HG03460 (cell line): ENCODE measurements around the gene RFX4.

ENCODE experiments used
- ATAC-seq: cut with Tn5 transposase; IDR thresholded peaks from one replicate; pipeline ENCODE4 v1.9.1; 2021; ENCODE audit not compliant: unreplicated experiment

Gene RFX4

DNA sequence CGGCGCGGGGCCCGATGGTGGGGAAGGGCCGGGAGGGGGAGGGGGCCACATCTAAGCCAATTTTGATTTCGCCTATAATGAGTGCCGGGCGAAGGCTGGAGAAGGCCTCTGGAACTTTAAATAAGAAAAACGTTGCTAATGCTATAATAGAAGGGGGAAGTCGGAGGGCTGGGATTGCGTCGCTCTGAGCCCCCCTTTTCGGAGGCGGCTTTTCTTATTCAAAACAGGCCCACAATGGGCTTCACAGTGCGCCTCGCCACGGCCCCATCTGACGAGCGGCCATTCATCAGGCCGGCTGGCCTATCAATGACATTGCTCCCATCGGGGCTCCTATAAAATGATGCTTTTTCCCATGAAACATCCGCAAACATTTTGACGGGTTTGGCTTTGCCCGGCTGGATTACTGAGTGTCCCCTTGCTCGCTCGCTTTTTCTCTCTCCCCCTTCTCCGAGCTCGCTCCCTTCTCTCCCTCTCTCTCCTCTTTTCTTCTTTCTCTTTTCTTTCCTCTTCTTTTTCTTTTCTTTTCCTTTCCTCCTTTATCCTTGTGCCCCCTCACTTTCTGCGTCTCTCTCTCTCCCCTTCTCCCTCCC, at the start of gene RFX4:
TSS of gene RFX4 (plus strand) at position 364 of the 590 bp plus-strand sequence. CDS start 317 bp downstream, outside the sequence.
- no peak for ATAC-seq

DNA sequence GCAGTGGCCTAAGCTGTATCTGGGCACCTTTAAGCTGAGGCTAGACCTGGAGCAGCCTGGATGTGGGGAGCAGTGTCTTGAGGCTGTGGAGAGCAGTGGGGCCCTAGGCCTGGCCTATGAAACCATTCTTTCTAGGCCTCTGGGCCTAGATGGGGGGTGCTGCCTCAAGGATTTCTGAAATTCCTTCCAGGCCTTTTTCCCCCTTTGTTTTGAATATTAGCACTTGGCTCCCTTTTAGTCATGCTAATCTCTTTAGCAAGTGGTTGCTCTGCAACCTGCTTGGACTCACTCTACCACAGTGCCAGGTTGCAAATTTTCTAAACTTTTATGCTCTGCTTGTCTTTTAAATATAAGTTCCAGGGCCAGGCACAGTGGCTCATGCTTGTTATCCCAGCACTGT, 41.6 kb upstream of the RFX4 start:
- no peak for ATAC-seq

DNA sequence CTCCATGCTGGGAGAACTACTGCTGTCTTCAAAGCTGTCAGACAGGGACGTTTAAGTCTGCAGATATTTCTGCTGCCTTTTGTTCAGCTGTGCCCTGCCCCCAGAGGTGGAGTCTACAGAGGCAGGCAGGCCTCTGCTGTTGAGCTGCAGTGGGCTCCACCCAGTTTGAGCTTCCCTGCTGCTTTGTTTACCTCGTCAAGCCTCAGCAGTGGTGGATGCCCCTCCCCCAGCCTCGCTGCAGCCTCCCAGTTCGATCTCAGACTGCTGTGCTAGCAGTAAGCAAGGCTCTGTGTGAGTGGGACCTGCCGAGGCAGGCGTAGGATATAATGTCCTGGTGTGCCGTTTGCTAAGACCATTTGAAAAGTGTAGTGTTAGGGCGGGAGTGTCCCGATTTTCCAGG, 31.4 kb upstream of the RFX4 start:
- no peak for ATAC-seq

DNA sequence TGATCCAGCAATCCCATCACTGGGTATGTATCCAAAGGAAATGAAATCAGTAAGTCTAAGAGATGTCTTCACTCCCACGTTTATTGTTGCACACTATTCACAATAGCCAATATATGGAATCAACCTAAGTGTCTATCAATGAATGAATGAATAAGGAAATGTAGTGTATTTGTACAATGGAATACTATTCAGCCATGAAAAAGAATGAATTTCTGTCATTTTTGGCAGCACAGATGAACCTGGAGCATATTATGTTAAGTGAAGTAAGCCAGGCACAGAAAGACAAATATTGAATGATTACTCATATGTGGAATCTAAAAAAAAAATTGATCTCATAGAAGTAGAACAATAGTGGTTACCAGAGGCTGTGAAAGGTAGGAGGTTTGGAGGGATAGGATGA, 30.6 kb upstream of the RFX4 start:
- no peak for ATAC-seq

DNA sequence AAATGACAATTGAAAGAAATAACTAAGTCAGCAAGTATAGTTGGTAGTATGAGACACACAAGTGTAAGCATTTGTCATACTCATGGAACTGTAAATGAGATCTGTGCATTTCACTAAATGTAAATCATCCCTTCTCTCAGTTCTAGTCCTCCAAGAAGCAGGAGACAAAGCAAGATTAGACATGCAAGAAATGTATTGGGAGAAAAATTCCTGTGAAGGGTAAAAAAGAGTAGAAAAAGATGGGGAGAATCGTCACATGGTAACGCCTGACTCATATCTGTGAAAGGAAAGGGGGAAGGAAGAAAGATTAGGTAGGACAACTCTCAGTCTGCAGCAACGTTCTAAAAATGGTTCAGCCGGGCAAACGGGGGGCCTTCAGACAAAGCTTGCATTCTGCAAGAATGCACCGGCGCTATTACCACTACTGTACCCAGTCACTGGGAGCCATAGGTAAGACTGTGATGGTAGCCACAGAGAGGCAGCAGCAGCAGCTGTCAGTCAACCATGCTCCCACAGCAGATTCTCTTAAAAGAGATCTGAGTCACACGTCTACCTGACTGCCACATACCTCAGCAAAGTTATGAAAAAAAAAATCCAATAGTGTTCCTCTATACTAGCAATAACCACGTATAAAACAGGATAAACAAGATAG, 18.0 kb upstream of the RFX4 start:
- no peak for ATAC-seq

DNA sequence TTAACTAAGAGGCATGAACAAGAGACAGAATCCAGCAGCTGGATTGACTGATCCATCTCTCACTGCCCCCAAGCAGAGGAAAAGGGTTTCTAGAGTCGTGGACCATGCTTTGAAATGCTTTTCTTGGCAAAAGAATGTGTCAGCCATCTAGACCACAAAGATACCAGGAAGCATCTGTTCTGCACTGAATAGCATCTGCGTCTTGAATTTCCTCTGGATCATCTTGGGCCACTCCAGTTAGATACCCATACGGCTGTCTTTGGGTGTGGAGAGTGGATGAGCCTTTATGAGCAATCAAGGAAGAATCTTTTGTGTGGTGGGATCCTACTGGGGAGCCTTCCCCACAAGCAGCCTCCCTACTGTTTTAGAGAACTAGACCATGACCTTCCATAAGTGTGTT, 16.0 kb upstream of the RFX4 start:
- no peak for ATAC-seq

DNA sequence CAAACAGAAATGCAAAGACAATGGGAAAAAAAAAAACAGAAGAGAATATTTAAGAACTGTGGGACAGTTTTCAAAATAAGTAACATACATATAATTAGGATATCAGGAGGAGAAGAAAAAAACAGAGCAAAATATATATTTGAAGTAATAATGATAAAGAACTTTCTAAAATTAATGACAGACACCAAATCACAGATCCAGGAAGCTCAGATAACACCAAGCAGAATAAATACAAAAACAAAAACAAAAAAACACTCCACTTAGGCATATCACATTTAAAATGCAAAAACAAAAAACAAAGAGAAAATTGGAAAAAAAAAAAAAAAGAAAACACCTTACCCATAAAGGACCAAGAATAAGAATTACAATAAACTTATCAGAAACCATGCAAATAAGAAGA, 9.6 kb upstream of the RFX4 start:
- no peak for ATAC-seq

DNA sequence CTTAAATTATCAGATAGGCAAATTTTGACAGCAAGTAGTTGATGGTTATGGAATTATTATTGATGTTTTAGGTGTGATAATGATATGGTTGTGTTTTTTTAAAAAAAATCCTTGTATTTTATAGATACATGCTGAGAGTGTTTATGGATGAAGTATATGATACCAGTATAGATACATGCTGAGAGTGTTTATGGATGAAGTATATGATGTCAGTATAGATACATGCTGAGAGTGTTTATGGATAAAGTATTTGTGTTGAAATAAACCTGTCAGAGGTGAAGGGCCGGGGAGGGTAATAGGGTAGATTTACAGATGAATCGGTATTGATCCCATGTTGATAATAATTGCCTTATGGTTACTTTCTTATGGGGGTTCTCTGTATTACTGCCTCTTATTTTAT, 6.0 kb upstream of the RFX4 start:
- no peak for ATAC-seq

DNA sequence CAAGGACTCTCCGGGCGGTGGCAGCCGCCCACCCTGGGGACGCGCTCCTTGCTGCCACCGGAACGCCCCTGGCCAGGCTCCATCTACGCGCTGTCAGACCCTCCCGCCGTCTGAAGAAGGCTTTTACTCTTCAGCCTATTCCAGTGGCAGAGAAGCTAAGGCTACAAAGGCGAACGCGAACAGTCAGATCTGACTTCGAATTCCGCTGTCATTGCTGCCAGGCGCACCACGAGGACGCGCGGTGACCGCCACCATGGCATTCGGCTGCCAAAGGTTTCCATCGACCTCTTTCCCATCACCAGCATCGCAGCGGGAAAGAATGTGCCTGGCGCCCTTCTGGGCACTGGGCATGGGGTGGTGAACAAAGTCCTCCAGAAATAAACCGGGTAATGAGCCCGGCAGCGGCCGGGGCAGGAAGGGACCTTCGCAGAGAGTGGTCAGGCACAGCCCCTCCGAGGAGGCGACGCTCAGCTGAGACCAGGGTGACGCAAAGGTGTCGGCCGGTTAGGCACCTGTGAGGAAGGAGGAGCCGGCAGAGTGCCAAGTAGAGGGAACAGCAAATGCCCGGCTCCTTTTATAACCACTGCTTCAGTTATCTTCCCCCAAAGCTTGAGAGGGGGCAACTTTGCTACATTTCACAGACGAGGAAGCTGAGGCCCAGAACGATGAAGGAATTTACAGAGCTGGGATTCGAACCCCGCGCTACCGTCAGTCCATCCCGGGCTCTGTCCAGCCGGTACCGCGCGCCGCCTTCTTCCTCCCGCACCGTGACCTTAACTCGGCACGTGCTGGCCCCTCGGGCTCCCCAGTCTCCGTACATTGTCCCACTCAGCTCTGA, 1.9 kb upstream of the RFX4 start:
- ATAC-seq: no peak

DNA sequence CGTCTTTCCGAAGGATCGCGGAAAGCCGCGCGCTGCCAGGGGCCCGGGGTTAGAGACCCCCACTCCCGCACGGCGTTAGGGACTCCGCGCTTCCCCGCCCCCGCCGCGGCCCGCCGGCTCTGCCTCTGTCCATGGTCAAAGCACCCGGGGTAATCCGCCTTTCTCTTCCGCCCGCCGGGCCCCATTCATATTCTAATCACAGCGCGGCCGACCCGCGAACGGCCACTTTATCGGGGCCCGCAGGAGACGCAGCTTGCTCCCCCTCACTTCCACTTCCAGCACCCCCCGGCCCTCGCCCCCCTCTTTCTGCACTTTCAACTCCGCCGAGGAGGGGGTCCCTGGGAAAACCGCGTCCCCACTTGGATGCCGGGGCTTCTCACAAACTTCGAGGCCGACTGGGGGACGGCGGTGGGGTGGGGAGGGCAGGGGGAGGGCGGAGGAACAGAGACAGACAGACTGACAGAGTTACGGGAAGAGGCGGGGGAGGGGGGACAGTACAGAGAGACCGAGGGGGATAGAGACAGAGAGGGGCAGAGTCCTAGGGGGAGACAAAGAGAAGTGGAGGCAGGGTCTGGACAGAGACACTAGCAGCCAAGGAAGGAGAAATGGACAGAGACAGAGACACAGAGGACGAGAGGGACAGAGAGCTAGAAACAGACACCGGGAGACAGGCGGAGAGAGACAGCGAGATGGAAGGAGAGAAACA, 1.1 kb upstream of the RFX4 start:
- no peak for ATAC-seq

DNA sequence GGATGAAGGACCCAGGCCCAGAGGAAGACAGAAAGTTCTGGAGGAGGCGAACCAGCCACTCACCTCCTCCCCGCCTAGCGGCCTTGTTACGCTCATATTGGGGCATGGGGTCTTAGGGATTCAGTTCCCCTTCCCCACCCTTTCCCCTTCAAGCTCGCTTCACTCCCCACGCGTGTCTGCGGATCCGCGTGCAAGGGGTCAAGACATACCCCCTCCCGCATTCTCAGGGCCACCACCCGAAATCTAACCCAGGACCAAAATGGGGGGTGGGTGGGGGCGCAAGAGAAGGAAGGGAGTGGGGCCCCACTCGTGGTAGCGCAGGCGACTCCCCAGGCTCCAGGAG, 584 bp upstream of the RFX4 start:
- ATAC-seq: no peak

DNA sequence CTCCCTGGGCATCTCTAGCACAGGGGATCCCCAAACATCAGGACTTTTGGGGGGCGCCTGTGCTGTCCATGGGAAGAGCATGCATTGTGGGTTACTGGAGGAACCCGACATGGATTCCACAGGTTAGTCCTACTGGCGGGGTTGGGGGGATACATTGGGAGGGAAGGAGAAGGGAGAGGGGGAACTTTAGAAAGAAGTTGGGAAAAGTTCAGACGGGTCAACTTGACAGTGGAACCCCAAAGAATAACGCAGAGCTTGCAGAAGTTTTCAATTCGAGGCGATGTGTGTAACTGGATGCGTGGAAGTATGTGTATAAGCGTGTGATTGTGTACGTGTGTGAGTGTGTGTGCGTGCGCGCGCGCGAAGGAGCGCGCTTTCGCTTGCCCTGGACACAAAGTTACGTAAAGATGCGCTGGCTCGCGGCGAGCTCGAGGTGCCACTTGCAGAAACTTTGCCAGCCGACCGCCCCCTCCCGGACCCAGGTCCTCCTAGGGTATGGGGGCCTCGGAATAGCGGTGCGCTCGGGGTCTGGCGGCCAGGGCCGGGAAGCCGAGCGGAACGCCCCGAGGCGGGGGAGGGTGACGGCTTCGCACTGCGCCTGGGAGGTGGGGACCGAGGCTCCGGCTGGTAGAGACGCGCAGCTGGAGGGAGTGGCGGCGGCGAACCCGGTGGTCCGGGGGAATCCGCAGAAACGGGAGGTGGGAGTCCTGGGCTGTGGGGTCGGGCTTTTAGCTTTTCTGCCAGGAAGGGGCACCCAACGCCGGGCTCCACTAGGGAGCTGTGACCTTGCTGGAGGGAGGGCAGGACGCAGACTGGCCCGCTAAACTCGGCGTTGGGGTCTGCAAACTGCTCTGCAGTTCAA, 669 bp downstream of the RFX4 start:
- ATAC-seq: no peak

DNA sequence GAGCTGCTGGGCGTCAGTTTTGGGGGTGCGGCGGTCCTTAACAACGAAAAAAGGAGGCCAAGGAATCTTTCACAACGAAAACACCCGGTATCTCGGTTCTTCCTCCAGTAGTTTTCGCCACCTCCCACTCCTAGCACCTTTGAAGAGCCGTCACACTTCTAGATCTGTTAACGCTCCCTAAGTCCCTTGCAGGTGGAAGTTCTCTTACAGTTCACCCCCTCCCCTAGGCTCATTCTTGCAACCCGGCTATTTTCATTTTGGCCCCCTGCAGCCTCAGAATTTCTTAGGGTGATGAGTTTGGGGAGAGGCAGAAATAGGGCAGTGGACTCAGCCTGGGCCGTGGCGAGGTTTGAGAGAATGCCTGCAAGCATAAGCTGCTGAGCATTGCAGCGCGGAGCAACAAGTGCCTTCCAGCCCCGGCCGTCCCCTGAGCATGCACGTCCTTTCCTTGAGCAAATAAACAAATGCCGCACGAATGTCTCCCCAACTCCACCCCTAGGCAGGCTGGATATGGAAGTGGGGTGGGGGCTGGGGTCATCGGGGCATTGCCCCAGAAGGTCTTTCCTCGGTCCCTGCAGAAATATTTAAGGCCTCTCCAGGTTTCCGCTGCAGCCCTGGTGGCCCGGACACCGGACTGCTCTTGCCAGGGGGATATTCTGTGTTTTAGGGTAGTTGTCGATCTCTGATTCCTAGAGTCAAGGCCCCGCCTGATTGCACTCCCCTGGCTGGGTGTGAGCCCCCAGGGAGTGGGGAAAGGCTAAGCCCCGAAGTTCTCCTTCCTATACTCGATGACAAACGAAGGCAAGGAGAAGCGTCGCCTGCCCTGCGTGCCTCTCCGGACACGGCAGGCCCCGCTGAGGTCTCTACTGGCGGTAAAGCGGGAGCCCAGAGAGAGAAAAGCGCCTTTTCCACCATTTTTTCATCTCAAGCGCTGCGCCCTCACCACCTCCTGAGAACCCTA, 1.6 kb downstream of the RFX4 start:
- no peak for ATAC-seq

DNA sequence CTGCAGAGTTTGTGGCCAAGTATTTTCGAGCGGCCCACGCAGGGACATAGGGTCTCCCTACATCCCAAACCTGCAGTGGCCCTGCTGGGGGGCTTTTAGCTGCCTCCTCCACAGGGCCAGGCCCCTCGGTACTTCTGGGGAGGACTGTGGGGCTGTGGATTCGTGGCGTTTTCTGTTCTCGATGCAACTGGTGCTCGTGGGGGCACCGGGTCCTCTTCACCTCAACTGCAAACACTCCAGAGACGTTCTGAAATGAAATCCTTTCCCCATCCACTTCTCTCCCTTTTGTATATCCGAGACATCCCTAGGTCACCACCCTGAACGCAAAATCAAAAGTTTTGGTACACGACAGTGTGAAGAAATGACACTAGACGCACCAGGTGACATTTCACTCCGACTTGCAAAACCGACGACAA, 2.3 kb downstream of the RFX4 start:
- ATAC-seq: no peak

DNA sequence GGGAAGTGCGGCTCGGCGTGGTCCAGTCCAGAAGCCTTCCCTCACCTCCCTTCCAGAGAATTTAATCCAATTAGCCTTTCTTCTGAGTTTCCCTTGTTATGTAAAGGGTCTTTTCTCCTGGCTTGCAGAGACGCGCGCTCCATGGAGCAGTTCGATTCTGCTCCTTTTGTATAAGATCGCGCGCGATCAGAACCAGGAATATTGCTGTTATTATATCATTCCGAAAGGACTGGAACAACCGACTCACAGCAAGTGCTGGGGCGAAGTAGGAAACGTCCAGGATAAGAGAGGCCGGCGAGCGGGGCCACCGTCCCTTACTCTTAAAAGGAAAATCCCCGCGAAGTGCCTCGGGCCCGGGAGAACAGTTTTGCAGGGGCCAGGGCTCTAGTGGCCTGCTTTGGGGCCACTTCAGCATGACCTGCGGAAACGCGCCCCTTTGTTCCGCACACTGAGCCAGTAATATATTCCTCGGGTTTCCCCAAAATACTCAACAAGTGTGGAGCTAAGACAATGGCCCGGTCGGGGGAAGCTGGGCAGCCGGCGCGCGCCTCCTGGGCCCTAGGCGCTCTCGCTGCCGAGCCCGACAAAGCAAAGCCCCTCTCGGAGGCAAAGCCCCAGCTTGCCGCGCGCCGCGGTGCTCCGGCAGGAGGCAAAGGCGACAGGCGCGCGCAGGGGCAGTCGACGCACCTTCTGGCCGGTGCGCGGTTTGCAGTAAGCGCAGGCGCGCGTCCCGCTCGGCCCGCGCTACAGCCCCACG, 2.9 kb downstream of the RFX4 start:
- ATAC-seq: no peak

DNA sequence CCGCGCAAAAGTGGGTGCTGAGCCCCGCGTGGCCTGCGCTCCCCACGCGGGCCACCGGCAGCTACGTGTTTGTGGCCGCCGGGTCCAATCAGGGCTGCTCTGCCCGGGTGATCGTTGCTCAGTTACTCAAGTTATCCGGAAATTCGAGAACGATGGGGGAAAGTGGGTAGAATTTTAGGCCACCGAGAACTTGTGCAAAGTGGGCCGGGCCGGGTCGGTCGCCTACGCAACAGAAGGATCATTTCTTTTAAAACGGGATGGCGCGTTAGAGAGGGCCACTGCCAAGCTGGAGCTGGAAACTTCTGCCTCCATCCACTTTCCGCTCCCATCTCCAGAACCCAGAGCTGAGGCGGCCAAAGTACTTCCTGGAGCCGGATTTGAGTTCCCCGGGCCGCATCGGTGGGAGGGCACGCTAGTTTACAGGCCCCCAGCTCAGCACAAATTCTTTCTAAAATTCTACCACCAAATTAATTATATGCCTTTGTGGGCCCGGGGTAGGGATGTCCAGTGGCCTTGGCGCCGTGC, 3.5 kb downstream of the RFX4 start:
- ATAC-seq: no peak

DNA sequence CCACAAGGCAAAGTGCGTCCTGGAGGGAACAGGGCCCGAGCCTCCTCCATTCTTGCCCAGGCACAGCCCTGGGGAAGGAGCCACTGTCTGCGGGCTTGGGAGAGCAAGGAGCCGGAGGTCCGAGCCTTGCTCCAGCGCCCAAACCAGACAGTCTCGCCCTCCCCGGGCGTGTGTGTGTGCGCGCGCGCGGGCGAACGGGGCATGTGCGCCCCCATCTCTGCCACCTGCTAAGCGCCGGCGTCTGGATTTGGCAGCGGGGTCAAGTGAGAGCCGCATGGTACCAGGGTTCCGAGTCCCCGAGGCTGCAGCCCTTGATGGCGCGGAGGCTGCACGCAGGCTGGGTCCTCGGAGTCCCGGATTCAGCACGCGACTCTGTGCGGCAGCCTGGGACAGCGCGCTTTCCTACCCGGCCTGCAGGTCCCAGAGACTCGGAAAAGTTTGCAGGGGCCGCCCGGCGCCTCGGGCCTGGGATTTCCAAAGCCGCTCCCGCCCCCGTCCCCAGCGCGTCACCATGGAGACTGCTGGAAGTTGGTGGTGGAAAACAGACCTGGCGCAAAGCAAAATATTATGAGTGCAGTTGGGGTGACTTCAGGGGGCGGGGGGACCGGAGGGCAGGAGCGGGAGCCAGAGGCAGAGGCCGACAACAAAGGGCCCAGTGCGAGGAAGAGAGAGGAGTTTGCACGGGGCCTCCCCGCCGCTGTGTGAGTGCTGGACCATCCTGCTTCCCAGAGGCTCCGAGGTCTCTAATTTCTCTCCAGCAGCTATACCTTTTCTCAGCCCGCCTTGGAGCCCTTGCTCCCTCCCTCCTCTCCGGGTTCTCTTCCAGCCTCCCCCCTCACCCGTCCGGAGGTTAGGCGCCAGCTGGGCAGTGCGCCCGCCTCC, 4.2 kb downstream of the RFX4 start:
- ATAC-seq: no peak

DNA sequence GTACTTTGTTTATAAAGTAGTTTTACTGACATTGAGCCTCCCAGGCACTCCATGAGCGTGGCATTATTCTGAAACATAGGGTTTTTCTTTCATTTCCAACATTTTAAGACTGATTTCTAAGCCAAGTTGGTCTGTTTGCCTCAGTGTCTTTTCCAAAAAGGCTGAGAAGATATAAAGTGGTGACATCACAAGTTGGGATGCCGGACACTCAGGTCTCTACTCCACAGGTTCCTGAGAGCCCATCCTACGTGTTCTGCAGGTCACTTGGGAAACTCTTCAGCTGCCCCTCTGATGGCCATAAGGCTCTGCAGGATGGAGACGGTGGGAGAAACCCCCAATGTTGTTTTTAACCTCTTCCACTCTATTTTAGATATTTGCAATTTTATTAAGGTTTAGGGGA, 6.0 kb downstream of the RFX4 start:
- ATAC-seq: no peak
